Measurements from ENCODE around the gene LCN10.
"Not testable (repeated sequence)": the region's sequence is repeated elsewhere in the genome, so short reads cannot be mapped to it uniquely, and the experiment has no call there.

LCN10 gene

GRCh38 chr9:136786451-136786850, 43.7 kb upstream of the LCN10 start:
- no peak for TF ChIP-seq CTCF (IDR thresholded peaks at IDR 0.05; ENCODE audit: low read depth, low read length)
- DNase-seq (ENCODE audit: low read depth in 2 of 2), result no peak
- H3K4me3 ChIP-seq (replicated peaks in 1 of 2; ENCODE audit: low read depth in 2 of 2, low read length in 2 of 2), result no peak overlapping the region

- DNase-seq (ENCODE audit: low read depth in 2 of 2), result not testable (repeated sequence)
Observed at GRCh38 chr9:136785565-136786355, 43.0 kb upstream of the LCN10 start.

GRCh38 chr9:136784997-136785361, 42.2 kb upstream of the LCN10 start:
- DNase-seq (ENCODE audit: low read depth in 2 of 2), result no peak
- H3K4me3 ChIP-seq (replicated peaks in 1 of 2; ENCODE audit: low read depth in 2 of 2, low read length in 2 of 2), result no peak overlapping the region
- no peak for TF ChIP-seq CTCF (IDR thresholded peaks at IDR 0.05; ENCODE audit: low read depth, low read length)

More at GRCh38 chr9:136785565-136786355, 43.0 kb upstream of the LCN10 start:
- not testable (repeated sequence) for H3K4me3 ChIP-seq (replicated peaks in 1 of 2; ENCODE audit: low read depth in 2 of 2, low read length in 2 of 2)

GRCh38 chr9:136784249-136784996, 41.7 kb upstream of the LCN10 start:
- TF ChIP-seq CTCF (IDR thresholded peaks at IDR 0.05; ENCODE audit: low read depth, low read length), result peak; percentile 20
- DNase-seq (ENCODE audit: low read depth in 2 of 2), result peak; percentile 43 to 48

GRCh38 chr9:136782452-136782851, 39.7 kb upstream of the LCN10 start:
- H3K4me3 ChIP-seq (replicated peaks in 1 of 2; ENCODE audit: low read depth in 2 of 2, low read length in 2 of 2), result no peak overlapping the region
- TF ChIP-seq CTCF (IDR thresholded peaks at IDR 0.05; ENCODE audit: low read depth, low read length), result no peak
- no peak for DNase-seq (ENCODE audit: low read depth in 2 of 2)

More at GRCh38 chr9:136784249-136784996, 41.7 kb upstream of the LCN10 start:
- no peak overlapping the region for H3K4me3 ChIP-seq (replicated peaks in 1 of 2; ENCODE audit: low read depth in 2 of 2, low read length in 2 of 2)

GRCh38 chr9:136779808-136780207, 37.1 kb upstream of the LCN10 start:
- H3K4me3 ChIP-seq (replicated peaks in 1 of 2; ENCODE audit: low read depth in 2 of 2, low read length in 2 of 2), result no peak overlapping the region
- no peak for DNase-seq (ENCODE audit: low read depth in 2 of 2)
- no peak for TF ChIP-seq CTCF (IDR thresholded peaks at IDR 0.05; ENCODE audit: low read depth, low read length)

GRCh38 chr9:136777359-136777758, 34.6 kb upstream of the LCN10 start:
- TF ChIP-seq CTCF (IDR thresholded peaks at IDR 0.05; ENCODE audit: low read depth, low read length), result no peak
- no peak for DNase-seq (ENCODE audit: low read depth in 2 of 2)
- no peak overlapping the region for H3K4me3 ChIP-seq (replicated peaks in 1 of 2; ENCODE audit: low read depth in 2 of 2, low read length in 2 of 2)

Measured in cardiac fibroblast (primary cell).